ENCODE data around the gene SCAPER. TPM values are rescaled to one million over a fixed set of nuclear protein-coding genes. Genes with fewer than 3 reads are reported as not detected.
"Not testable (repeated sequence)": the region's sequence is repeated elsewhere in the genome, so short reads cannot be mapped to it uniquely, and the experiment has no call there.

Gene SCAPER
- total RNA-seq, 2 experiments from 2014 or later: 10.4 to 22.3 TPM

DNA sequence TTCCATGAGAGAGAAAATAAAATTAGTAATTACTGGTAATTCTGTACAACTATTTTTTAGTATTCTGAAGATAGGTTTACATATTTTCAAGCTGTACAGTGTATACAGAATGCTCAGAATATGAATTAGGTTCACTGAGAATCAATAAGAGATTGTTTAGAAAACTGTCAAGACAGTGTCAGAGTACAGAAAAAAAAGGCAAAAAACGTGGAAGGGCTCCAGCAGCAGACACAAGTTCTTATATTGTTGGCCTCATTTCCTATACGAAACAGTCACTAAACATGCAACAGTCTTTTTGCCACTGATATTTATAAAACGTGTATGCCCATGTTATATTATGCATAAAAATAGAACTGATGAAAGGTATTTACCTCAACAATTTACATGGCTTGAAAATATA, 464.7 kb downstream of the SCAPER start:
- DNase-seq (ENCODE audit: low spot score): no peak
- no peaks in the 10 kb centered on the region for H4K20me1 ChIP-seq (ENCODE audit: insufficient read depth, low read length)
- no peaks in the 10 kb centered on the region for H3K36me3 ChIP-seq (ENCODE audit: insufficient read depth, low read length)
- no peak overlapping the region for H2AFZ ChIP-seq (ENCODE audit: low read length)
- H3K9me3 ChIP-seq (ENCODE audit: low read length): no peaks in the 10 kb centered on the region
- no peak overlapping the region for H3K4me3 ChIP-seq (ENCODE audit: low read depth, low read length, poor library complexity, severe bottlenecking)
- CTCF ChIA-PET (ENCODE audit: unreplicated experiment): no interaction called here
- H3K4me1 ChIP-seq (ENCODE audit: insufficient read depth, low read length, poor library complexity, severe bottlenecking): no peaks in the 10 kb centered on the region
- H3K9me2 ChIP-seq (ENCODE audit: insufficient read depth, low read length): no peaks in the 10 kb centered on the region
- intact Hi-C loops (cut with micrococcal nuclease; ENCODE audit: unreplicated experiment): no loop called here
- no peaks in the 10 kb centered on the region for H3K79me2 ChIP-seq (ENCODE audit: insufficient read depth, low read depth, low read length)
- H3K4me2 ChIP-seq (ENCODE audit: low read length): no peak overlapping the region
- POLR2A ChIA-PET: no interaction called here
- no peak for TF ChIP-seq EZH2phosphoT487 (IDR thresholded peaks at IDR 0.05; ENCODE audit: borderline replicate concordance, low read depth, low read length)
- TF ChIP-seq, protein P1, sequence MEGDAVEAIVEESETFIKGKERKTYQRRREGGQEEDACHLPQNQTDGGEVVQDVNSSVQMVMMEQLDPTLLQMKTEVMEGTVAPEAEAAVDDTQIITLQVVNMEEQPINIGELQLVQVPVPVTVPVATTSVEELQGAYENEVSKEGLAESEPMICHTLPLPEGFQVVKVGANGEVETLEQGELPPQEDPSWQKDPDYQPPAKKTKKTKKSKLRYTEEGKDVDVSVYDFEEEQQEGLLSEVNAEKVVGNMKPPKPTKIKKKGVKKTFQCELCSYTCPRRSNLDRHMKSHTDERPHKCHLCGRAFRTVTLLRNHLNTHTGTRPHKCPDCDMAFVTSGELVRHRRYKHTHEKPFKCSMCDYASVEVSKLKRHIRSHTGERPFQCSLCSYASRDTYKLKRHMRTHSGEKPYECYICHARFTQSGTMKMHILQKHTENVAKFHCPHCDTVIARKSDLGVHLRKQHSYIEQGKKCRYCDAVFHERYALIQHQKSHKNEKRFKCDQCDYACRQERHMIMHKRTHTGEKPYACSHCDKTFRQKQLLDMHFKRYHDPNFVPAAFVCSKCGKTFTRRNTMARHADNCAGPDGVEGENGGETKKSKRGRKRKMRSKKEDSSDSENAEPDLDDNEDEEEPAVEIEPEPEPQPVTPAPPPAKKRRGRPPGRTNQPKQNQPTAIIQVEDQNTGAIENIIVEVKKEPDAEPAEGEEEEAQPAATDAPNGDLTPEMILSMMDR (conservative IDR thresholded peaks at IDR 0.05; ENCODE audit: low read length): no peak
- no peak overlapping the region for H3K27ac ChIP-seq (ENCODE audit: low read depth, low read length, poor library complexity, severe bottlenecking)
- no TSS peak for BruUV-seq (replicated peaks)

DNA sequence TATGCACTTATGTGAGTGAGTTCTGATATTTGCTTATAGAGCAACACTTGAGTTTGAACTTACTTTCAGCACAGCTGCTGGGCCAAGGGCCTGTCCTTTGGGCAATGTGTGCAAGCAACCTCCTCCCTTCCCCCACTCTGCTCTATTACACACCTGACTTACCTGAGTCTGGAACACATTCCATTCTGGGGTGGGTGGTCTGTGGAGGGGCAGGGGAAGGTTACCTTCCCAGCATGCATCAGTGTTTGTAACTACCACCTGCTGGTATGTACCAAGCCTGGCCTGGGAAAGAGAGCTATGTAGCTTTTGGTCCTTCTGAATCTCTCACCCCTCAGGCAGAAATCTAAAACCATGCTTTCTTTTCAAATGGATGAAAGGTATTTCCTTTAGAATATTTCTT, 465.6 kb downstream of the SCAPER start:
- Histone ChIP-seq H4K20me1 (ENCODE audit: insufficient read depth, low read length) (no peaks in the 10 kb centered on the region), H3K36me3 (ENCODE audit: insufficient read depth, low read length) (no peaks in the 10 kb centered on the region), H3K9me3 (ENCODE audit: low read length) (no peaks in the 10 kb centered on the region), H2AFZ (ENCODE audit: low read length) (no peak overlapping the region), H3K79me2 (ENCODE audit: insufficient read depth, low read depth, low read length) (no peaks in the 10 kb centered on the region), H3K4me1 (ENCODE audit: insufficient read depth, low read length, poor library complexity, severe bottlenecking) (no peaks in the 10 kb centered on the region), H3K4me3 (ENCODE audit: low read depth, low read length, poor library complexity, severe bottlenecking) (no peak overlapping the region), H3K9me2 (ENCODE audit: insufficient read depth, low read length) (no peaks in the 10 kb centered on the region), H3K27ac (ENCODE audit: low read depth, low read length, poor library complexity, severe bottlenecking) (no peak overlapping the region), H3K4me2 (ENCODE audit: low read length) (no peak overlapping the region)
- no peak for DNase-seq (ENCODE audit: low spot score)
- BruUV-seq (replicated peaks): no TSS peak
- intact Hi-C loops (cut with micrococcal nuclease; ENCODE audit: unreplicated experiment): no loop called here
- TF ChIP-seq EZH2phosphoT487 (IDR thresholded peaks at IDR 0.05; ENCODE audit: borderline replicate concordance, low read depth, low read length): no peak
- TF ChIP-seq, protein P1 (conservative IDR thresholded peaks at IDR 0.05; ENCODE audit: low read length): no peak
- ChIA-PET CTCF (ENCODE audit: unreplicated experiment) (no interaction called here), POLR2A (no interaction called here)

DNA sequence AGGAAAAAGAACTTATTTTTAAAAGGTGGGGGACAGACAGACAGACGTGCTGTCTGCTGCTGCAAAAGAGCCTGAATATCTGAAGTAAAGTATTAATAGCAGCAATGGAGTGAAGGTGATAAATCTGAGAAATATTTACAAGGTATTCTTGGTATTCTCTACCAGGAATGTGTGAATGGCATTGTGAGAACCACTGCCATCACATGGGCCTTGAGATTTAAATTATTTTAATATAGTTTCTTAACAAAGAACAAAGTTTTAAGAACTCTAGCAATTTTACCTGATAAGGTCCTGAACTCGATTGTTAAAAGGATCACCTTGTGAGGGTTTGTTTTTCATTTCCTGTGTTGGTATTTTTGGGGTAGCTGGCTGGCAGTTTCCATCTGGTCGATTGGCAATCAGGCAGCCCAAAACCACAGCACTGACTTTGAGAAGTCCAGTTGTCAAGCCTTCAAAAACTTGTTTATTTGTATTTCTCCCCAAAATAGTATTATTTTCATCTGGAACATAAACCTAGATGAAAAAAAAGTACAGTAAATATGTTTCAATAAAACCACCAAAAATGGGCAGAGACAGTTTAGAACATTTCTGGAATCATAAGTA, 471.2 kb downstream of the SCAPER start:
- Histone ChIP-seq H4K20me1 (ENCODE audit: insufficient read depth, low read length) (no peaks in the 10 kb centered on the region), H3K36me3 (ENCODE audit: insufficient read depth, low read length) (no peaks in the 10 kb centered on the region), H3K27ac (ENCODE audit: low read depth, low read length, poor library complexity, severe bottlenecking) (no peak overlapping the region), H3K9me2 (ENCODE audit: insufficient read depth, low read length) (no peaks in the 10 kb centered on the region), H3K4me3 (ENCODE audit: low read depth, low read length, poor library complexity, severe bottlenecking) (no peak overlapping the region), H3K79me2 (ENCODE audit: insufficient read depth, low read depth, low read length) (no peaks in the 10 kb centered on the region), H3K4me1 (ENCODE audit: insufficient read depth, low read length, poor library complexity, severe bottlenecking) (no peaks in the 10 kb centered on the region), H3K4me2 (ENCODE audit: low read length) (no peak overlapping the region), H2AFZ (ENCODE audit: low read length) (no peak overlapping the region), H3K9me3 (ENCODE audit: low read length) (no peaks in the 10 kb centered on the region)
- POLR2A ChIA-PET: no interaction called here
- DNase-seq (ENCODE audit: low spot score): no peak
- CTCF ChIA-PET (ENCODE audit: unreplicated experiment): no interaction called here
- no TSS peak for BruUV-seq (replicated peaks)
- TF ChIP-seq, protein P1 (conservative IDR thresholded peaks at IDR 0.05; ENCODE audit: low read length): no peak
- no peak for TF ChIP-seq EZH2phosphoT487 (IDR thresholded peaks at IDR 0.05; ENCODE audit: borderline replicate concordance, low read depth, low read length)
- intact Hi-C loops (cut with micrococcal nuclease; ENCODE audit: unreplicated experiment): no loop called here

DNA sequence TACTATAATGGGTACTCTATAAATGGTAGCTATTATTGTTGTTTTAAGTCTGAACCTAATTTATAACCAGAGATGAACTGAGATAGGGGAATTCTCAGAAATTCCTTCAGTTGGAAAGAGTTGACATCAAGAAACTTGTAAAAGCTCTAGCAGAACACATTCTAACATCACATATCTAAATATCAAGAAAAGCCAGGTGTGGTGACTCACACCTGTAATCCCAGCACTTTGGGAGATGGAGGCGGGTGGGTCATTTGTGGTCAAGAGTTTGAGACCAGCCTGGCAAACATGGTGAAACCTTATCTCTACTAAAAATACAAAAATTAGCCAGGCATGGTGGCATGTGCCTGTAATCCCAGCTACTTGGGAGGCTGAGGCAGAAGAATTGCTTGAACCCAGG, 472.1 kb downstream of the SCAPER start:
- H3K4me1 ChIP-seq (ENCODE audit: insufficient read depth, low read length, poor library complexity, severe bottlenecking); H3K36me3 ChIP-seq (ENCODE audit: insufficient read depth, low read length); H4K20me1 ChIP-seq (ENCODE audit: insufficient read depth, low read length); H3K4me2 ChIP-seq (ENCODE audit: low read length); CTCF ChIA-PET (ENCODE audit: unreplicated experiment); H3K9me2 ChIP-seq (ENCODE audit: insufficient read depth, low read length); BruUV-seq (replicated peaks); DNase-seq (ENCODE audit: low spot score); H3K79me2 ChIP-seq (ENCODE audit: insufficient read depth, low read depth, low read length); POLR2A ChIA-PET; H3K9me3 ChIP-seq (ENCODE audit: low read length); H3K27ac ChIP-seq (ENCODE audit: low read depth, low read length, poor library complexity, severe bottlenecking); intact Hi-C loops (cut with micrococcal nuclease; ENCODE audit: unreplicated experiment); H3K4me3 ChIP-seq (ENCODE audit: low read depth, low read length, poor library complexity, severe bottlenecking); H2AFZ ChIP-seq (ENCODE audit: low read length): not testable (repeated sequence)

Measured in OCI-LY7 (cell line).